Astrocyte of the cerebellum (primary cell): Measurements from ENCODE around the gene MGRN1.

Experiments
- DNase-seq: peaks from one replicate; pipeline ENCODE4 v3.0.0-alpha.2; 2011; ENCODE audit warnings: low read depth
- H3K4me3 ChIP-seq: 2 replicates; pipeline ENCODE4 v1.5.1; 2011; ENCODE audit warnings: mild to moderate bottlenecking, low read depth, low read length, moderate library complexity
- in situ Hi-C: cut with HindIII; loops from 2 replicates; pipeline ENCODE4 v1.10.0; 2017; ENCODE audit warnings: low sequenced_read_pairs
- TF ChIP-seq, protein P1 (sequence below): IDR thresholded peaks from 2 replicates; pipeline ENCODE4 v1.5.1; 2012; ENCODE audit warnings: low read length, low read depth, moderate library complexity, mild to moderate bottlenecking; ENCODE audit errors: missing control alignments

The MGRN1 gene

DNA sequence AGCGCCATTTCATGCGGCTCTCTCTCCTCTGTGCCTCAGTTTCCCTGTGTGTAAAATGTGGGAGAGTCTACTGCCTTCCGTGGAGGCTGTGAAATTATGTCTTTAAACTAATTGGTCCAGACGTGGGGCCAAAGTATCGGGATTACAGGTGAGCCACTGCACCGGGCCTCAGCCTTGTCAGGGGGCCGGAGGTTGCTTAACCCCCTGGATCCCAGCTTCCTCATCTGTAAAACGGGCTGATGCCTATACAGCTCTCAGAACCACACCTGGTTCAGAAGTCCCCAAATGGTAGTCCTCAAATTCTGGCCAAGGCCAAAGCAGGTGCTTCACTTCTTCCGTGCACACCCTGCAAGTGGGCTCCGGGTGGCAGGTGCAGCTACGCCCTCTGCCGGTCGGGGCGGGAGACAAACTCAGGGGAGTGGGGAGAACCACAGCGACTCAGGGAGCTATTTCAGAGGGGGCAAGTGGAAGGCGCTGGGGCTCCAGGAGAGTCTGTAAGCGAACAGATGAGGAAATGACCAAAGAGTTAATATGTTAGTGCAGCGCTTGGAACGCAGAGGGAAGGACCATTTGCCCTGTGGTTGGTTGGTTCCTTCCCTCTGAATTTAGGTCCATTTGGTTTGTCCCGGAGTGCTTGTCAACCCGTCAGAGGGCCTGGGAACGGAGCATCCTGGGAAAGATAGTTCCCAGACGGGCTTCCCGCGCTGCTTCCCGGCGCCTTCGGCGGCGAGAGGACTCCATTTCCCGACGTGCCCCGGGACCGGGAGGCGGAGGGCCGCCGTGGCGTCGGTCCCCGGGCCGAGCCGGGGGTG, at the start of gene MGRN1:
Gene MGRN1 (plus strand): TSS at position 812 of the 812 bp plus-strand sequence. CDS start 135 bp downstream, outside the sequence.
- peak; percentile 98 for DNase-seq
- peak within 1 kb of the TSS; percentile 89 for H3K4me3 ChIP-seq
- in situ Hi-C loops: no loop called here
- TF ChIP-seq, protein P1, sequence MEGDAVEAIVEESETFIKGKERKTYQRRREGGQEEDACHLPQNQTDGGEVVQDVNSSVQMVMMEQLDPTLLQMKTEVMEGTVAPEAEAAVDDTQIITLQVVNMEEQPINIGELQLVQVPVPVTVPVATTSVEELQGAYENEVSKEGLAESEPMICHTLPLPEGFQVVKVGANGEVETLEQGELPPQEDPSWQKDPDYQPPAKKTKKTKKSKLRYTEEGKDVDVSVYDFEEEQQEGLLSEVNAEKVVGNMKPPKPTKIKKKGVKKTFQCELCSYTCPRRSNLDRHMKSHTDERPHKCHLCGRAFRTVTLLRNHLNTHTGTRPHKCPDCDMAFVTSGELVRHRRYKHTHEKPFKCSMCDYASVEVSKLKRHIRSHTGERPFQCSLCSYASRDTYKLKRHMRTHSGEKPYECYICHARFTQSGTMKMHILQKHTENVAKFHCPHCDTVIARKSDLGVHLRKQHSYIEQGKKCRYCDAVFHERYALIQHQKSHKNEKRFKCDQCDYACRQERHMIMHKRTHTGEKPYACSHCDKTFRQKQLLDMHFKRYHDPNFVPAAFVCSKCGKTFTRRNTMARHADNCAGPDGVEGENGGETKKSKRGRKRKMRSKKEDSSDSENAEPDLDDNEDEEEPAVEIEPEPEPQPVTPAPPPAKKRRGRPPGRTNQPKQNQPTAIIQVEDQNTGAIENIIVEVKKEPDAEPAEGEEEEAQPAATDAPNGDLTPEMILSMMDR: peak; percentile 94

DNA sequence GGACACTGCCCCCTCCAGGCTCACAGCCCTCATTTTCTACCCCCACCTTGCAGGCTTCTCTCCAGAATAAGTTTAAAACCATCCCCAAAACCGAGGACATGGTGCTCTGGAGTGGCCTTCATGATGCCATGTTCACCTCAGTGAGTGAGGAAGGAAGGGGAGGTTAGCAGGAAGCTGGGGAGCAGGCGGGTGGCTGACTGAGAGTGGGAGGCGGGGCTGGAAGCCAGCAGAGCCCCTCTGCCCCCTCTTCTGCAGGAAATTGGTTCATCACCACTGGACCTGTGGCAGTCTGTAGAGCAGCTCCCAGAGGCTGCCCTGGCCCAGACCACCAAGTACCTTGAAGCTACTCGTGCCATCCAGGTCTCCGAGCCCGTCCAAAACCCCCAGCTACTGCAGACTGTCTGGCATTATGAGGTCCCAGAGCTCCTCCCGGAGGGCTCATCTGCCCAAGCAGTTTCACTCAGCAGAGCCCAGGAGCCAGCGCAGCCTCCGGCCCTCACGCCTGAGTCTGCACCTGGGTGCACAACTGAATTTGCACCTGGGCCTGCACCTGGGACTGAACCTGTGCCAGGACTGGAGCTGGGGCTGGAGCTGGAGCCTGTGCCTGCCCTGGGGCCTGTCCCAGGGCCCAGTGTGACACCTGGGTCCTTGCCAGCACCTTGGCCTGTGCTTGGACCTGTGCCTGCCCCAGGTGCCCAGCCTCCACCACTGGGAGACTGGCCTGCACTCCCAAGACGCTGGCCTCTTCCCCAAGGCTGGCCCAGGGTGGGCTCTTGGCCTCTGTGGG, 49.5 kb upstream of the MGRN1 start:
- in situ Hi-C loops: no loop called here
- TF ChIP-seq, protein P1: no peak
- H3K4me3 ChIP-seq: no peak overlapping the region
- DNase-seq: no peak

DNA sequence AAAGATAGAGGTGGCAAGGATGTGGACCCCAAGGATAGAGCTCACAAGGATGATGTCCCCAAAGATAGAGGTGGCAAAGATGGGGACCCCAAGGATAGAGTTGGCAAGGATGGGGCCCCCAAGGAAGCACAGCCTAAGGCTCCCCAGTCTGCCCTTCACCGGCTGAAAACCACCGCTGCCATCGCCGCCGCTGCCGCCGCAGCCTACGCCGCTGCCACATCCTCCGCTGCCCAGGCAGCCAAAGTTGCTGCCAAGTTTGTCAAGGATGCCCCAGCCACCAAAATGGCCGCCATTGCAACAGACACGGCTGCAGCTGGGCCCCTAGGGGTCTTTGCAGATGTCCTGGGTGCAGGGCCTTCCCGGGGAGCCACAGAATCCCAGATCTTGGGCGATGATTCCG, 48.6 kb upstream of the MGRN1 start:
- TF ChIP-seq, protein P1: no peak
- in situ Hi-C loops: no loop called here
- no peak overlapping the region for H3K4me3 ChIP-seq
- DNase-seq: no peak

DNA sequence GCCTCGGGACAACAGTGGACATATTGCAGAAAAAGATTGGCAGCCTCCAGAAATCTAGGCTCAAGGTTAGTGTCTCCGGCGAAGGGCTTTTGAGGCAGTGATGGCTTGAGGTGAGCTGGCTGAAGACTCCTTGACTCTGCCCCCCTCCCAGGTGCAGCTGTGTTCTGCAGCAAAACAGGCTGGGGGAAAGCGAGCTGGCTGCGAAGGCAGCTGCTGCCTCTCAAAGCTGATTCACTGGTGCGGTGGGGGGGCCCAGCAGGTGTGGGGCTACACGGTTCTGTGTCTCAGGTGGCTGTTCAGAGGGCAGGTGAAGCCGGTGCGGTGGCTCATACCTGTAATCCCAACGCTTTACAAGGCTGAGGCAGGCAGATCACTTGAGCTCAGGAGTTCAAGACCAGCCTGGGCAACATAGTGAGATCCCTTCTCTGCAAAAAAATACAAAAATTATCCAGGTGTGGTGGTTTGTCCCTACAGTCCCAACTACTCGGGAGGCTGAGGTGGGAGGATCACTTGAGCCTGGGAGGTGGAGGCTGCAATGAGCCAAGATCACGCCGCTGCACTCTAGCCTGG, 45.6 kb upstream of the MGRN1 start:
- no peak overlapping the region for H3K4me3 ChIP-seq
- no peak for DNase-seq
- in situ Hi-C loops: no loop called here
- TF ChIP-seq, protein P1: no peak

DNA sequence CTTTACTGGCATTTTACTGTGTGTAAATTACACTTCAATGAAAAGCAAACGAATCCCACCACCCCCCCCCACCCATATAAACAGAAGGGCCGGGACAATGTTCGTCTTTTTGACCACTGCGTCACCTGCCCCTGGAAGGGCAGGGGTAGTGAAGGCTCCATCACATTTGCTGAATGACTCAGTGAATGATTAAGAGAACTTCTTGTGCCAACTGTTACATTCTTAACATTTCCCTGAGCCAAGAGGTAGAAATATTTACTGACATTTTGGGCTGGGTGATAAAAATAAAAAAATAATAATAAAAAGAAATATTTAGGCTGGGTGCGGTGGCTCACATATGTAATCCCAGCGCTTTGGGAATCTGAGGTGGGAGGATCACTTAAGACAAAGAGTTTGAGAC, 44.4 kb upstream of the MGRN1 start:
- no peak overlapping the region for H3K4me3 ChIP-seq
- TF ChIP-seq, protein P1: no peak
- in situ Hi-C loops: no loop called here
- no peak for DNase-seq

DNA sequence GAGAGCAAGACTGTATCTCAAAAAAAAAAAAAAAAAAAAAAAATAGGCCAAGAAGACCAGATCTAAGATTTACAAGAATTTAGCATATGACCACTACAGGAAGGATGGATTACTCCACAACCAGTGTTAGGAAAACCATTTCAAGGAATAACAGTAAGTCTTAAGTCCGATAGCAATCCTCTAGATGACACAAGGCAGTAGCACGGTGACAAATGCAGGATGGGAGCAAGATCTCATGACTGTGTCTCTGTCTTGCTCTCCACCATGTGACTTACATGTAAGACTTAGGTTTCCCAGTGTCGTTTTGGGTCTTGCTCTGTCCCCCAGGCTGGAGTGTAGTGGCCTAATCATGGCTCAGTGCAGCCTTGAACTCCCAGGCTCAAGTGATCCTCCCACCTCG, 40.7 kb upstream of the MGRN1 start:
- in situ Hi-C loops: no loop called here
- no peak for DNase-seq
- TF ChIP-seq, protein P1: no peak
- no peak overlapping the region for H3K4me3 ChIP-seq
